GM20431 (cell line): ENCODE results near the gene ITFG1.

Source experiments
- in situ Hi-C: fragments of 300-500 bp; cut with MseI, MboI; formaldehyde crosslinking; loops from one replicate; pipeline ENCODE4 v1.15.0; 2020; ENCODE audit warnings: low sequenced_read_pairs; ENCODE audit not compliant: unreplicated experiment

Gene ITFG1

GRCh38 chr16:47460711-47461597 lies at the start of gene ITFG1, which contains the start of gene PHKB:
TSS of gene ITFG1 (minus strand) at chr16:47461063. CDS start at chr16:47461045, 18 bp downstream.
TSS of gene PHKB (plus strand) at chr16:47461331. CDS start at chr16:47461351, 20 bp downstream.
- in situ Hi-C loops = no loop called here

DNA sequence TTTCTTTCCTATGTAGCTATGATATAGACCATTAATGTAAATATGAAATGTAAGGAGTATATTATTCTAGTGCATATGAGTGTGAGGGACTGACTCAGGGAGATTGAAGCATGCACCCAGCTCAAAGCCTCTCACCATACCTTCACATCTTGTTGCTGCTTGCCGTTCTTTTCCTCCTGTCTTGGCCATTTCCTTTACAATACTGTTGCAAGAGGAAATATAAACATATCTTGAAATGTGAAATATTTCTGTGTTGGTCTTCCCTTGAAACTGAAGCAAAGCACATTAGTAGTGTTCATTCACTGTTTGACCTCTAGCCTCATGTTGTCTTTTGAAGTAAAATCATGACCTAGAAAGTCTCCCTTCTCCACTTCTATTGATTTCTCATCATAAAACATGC lies 46.8 kb upstream of the ITFG1 start:
- in situ Hi-C loops = no loop called here

DNA sequence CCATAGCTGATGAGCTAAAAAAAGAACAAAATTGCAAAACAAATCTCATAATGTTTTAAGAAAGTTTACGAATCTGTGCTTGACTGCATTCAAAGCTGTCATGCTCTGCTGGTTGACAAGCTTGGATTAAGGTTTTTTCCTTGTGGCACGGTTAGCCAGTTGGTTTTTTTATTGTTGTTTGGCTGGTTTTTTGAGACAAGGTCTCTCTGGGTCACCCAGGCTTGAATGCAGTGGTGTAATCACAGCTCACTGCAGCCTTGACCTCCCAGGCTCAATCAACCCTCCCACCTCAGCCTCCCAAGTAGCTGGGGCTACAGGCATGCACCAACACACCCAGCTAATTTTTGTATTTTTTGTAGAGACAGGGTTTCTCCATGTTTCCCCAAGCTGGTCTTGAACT lies 45.9 kb upstream of the ITFG1 start:
- in situ Hi-C loops = no loop called here

DNA sequence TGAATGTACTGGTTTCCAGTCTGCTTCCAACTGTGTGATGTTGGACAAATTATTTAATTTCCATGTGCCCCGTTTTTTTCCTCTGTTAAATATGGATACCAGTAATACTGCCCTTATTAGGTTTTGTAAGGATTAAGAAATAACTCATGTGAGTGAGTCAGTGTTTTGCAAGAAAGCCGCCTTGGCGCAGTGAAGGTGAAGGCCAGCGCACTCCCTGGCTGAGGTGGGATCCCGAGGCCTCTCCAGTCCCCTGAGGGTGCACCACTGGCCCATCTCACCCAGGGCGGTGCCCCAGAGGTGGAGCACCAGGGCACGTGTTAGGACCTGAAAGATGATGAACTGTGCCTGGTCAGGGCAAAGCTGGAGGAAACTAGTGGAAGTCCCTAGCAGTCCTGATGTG lies 43.7 kb upstream of the ITFG1 start:
- in situ Hi-C loops = no loop called here

- in situ Hi-C loops = no loop called here
Observed at GRCh38 chr16:47503936-47504335, 43.1 kb upstream of the ITFG1 start.

- in situ Hi-C loops = no loop called here
Observed at GRCh38 chr16:47499700-47500264, 38.9 kb upstream of the ITFG1 start.

- in situ Hi-C loops = no loop called here
Observed at GRCh38 chr16:47499080-47499699, 38.3 kb upstream of the ITFG1 start.

GRCh38 chr16:47493381-47494337 lies 32.8 kb upstream of the ITFG1 start:
- in situ Hi-C loops = no loop called here

DNA sequence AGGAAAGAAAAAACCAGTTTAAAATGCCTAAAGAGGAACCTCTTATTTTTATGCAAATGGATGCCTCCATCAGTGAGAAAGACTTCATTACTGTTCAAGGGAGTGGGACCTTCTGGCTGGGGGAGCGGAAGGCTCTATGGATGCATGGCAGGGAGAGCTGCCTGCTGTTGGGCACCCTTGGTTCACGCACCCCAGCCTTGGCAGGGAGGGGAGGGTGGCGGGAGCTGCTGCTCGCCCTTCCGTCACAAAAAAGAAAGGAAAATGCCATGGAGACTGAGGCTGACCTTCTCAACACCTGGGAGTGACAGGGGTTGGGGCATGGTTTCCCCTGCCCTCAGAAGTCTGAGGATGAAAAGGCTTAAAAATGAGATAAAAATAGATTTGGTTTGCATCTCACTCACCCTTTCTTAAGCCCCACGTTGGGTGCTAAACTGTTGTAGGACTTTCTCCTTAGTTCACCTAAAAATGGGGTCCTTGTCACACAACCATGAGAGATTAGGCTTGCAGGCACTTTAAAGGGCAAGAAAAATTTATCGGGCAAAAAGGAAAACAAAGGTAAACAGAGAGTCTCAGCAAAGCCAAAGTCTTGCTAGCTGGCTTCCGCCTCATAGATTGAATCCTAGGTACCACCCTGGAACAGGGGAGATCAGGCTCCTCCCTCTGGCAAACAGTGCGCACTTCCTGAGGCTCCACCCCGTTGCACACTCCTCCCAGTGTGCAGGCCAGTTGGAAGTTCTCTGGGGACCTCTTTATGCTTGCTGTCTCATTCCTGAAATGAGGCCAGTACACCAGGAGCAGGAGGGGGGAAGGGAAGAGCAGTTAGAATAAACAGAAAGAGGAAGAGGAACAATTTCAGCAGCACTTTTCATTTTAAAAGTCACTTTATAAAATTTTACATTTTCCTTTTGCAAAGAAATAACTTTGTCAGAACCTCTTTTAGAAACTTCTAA lies 31.8 kb upstream of the ITFG1 start:
- in situ Hi-C loops = no loop called here

- in situ Hi-C loops = no loop called here
Observed at GRCh38 chr16:47492036-47492427, 31.2 kb upstream of the ITFG1 start.

- in situ Hi-C loops = no loop called here
Observed at GRCh38 chr16:47490471-47490870, 29.6 kb upstream of the ITFG1 start.

DNA sequence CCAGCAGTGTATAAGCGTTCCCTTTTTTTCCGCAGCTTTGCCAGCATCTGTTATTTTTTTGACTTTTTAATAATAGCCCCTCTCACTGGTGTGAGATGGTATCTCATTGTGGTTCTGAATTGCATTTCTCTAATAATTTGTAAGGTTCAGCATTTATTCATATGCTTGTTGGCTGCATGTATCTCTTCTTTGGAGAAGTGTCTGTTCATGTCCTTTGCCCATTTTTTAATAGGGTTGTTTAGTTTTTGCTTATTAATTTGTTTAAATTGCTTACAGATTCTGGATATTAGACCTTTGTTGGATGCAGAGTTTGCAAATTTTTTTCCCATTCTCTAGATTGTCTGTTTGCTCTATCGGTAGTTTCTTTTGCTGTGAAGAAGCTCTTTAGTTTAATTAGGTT lies 27.2 kb upstream of the ITFG1 start:
- in situ Hi-C loops = no loop called here

DNA sequence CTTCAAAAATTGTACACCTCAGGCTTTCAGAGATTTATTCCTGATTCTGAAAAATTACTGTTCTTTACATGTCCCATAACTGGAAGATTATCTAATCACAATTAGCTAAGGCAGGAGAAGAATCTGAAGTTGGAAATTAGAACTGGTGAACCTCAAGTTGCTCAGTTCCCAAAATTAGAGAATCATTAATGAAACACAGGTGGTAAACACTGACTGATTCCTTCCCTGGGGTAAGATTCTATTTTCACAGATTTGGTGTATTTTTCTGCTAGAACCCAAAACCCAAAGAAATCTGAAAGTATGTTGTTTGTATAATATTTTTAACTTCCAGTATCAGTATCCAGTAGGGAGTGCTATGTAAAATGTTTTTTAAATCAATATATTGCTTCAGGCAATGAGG lies 26.0 kb upstream of the ITFG1 start:
- in situ Hi-C loops = no loop called here

GRCh38 chr16:47483616-47484015 lies 22.8 kb upstream of the ITFG1 start:
- in situ Hi-C loops = no loop called here

- in situ Hi-C loops = no loop called here
Observed at GRCh38 chr16:47481698-47482374, 21.0 kb upstream of the ITFG1 start.

DNA sequence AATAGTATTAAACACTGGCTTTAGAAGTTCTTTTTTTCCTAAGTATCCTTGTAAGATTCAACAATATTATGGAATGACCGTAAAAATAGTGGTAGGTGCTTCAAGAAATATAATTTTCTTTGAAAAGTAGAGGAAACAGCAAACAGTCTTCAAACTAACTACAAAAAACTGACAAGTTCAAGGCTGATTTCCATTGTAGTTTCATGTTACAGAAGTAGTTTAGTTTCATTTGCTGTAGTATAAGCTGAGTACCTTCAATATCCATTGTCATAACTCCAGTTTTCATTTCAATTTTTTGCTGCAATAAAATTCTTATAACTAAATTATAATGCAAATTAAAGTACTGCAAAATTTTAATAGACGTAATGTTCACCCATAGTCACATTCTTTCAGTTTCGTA lies 19.5 kb upstream of the ITFG1 start:
- in situ Hi-C loops = no loop called here

- in situ Hi-C loops = no loop called here
Observed at GRCh38 chr16:47477679-47478078, 16.8 kb upstream of the ITFG1 start.

GRCh38 chr16:47476654-47477345 lies 15.9 kb upstream of the ITFG1 start:
- in situ Hi-C loops = no loop called here
